ENCODE measurements around the gene ABHD16A. TPM values are rescaled to one million over a fixed set of nuclear protein-coding genes. Genes with fewer than 3 reads are reported as not detected.

ABHD16A gene
- 33.7 TPM for total RNA-seq (ENCODE audit: insufficient read depth, low replicate concordance)

- DNase-seq (ENCODE audit: low spot score), result peak; percentile 99
These were observed at the start of gene ABHD16A for GRCh38 chr6:31702819-31703716. TSS of gene ABHD16A (minus strand) at chr6:31703324. CDS start at chr6:31703281, 43 bp downstream.

DNA sequence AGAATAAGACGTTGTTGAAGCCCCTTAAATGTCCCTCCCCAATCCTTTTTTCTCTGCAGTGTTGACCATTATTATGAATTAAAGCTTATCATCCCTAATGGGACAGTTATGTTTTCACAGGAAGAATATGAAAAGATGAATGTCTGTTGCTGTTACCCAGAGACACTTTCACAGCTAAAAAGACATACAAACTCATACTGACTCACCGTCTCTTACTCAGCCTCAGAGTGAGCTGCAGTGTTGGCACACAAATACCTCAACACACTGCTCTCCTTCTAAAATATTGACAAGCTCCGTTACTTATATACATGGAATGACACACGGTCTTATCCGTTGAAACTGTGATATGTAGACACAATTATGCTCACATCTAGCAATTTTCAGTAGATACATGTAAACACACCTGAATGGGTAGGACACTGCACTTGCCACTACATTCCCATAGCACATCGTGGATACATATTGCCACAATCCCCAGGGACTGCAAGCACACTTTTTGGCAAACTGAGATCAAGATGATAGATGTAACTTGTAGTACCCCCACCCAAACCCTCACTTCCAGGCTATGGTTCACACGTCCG, 49.7 kb upstream of the ABHD16A start:
- DNase-seq (ENCODE audit: low spot score), result no peak

- DNase-seq (ENCODE audit: low spot score), result no peak
These were observed 47.4 kb upstream of the ABHD16A start for GRCh38 chr6:31750411-31751022.

DNA sequence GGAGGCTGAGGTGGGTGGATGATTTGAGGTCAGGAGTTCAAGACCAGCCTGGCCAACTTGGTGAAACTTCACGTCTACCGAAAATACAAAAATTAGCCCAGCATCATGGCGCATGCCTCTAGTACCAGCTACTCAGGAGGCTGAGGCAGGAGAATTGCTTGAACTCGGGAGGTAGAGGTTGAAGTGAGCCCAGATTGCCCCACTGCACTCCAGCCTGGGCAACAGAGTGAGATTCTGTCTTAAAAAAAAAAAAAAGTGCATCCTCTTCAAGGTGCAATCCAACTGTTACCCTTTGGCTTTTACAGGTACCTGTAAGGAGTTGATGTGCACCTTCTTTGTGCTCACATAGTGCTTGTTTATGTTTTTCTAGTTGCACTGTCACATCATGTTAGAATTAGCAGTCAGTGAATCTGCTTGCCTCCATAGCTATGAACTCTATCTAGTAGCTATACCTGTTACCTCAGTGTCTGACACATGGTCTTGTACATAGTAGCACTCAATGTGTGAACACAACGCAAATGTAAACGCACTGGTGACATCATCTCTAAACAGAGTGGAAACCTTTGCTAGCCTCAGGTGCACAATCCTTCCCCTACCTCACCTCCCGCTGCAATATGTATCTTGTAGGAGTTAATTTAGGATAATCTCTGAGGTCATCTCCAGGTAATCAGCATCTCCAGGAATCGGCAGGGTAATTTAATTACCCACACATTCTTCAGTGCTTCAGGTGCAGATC, 46.3 kb upstream of the ABHD16A start:
- DNase-seq (ENCODE audit: low spot score), result no peak

GRCh38 chr6:31744422-31744821, 41.3 kb upstream of the ABHD16A start:
- no peak for DNase-seq (ENCODE audit: low spot score)

DNA sequence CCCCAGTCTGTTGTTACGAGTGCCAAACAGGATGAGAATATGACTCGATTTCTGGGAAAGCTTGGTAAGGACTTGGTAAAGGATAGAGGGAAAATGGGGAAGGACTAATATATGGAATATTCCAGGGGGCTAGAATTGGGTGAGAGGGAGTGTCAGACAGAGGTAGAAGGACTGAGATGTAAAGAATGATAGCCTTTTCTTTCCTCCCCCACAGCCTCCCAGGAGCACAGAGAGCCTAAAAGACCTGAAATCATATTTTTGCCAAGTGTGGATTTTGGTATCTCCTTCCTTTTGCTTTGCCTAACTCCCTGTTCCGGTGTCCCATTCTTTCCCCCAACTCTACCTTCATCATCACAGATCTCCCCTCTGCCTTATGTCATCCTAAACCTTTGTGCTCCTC, 39.8 kb upstream of the ABHD16A start:
- DNase-seq (ENCODE audit: low spot score), result no peak

- no peak for DNase-seq (ENCODE audit: low spot score)
These were observed 38.7 kb upstream of the ABHD16A start for GRCh38 chr6:31741815-31742214.

- DNase-seq (ENCODE audit: low spot score), result no peak
These were observed 37.5 kb upstream of the ABHD16A start for GRCh38 chr6:31740397-31741223.

DNA sequence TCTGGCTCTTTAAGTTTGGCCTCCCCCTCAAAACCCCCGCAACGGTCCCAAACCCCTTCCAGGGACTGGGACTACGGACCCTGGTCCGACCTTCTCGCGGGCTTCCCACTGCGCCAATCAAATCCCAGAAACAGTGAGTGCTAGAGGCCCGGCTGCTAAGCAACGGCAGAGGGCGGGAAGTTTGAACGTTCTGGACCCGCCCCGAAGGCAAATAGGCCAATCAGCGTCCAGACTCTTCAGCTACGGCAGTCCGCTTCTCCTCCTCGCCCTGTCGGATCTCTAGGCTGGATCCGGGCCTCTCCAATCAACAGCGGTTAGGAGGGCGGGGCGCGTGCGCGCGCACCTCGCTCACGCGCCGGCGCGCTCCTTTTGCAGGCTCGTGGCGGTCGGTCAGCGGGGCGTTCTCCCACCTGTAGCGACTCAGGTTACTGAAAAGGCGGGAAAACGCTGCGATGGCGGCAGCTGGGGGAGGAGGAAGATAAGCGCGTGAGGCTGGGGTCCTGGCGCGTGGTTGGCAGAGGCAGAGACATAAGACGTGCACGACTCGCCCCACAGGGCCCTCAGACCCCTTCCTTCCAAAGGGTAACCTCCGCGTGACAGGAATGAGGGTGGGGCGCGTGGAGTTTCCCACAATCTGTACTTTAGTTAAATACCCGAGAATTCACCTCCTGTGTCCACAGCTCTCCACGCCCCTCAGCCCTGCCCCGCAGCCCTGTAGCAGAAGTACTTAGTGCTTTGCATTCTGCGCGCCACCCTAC, 36.7 kb upstream of the ABHD16A start, which contains the start of gene MSH5:
Gene MSH5, plus strand, starts transcription at position 367 of the 758 bp plus-strand sequence. CDS start 462 bp downstream, outside the sequence.
- DNase-seq (ENCODE audit: low spot score), result peak; percentile 100

DNA sequence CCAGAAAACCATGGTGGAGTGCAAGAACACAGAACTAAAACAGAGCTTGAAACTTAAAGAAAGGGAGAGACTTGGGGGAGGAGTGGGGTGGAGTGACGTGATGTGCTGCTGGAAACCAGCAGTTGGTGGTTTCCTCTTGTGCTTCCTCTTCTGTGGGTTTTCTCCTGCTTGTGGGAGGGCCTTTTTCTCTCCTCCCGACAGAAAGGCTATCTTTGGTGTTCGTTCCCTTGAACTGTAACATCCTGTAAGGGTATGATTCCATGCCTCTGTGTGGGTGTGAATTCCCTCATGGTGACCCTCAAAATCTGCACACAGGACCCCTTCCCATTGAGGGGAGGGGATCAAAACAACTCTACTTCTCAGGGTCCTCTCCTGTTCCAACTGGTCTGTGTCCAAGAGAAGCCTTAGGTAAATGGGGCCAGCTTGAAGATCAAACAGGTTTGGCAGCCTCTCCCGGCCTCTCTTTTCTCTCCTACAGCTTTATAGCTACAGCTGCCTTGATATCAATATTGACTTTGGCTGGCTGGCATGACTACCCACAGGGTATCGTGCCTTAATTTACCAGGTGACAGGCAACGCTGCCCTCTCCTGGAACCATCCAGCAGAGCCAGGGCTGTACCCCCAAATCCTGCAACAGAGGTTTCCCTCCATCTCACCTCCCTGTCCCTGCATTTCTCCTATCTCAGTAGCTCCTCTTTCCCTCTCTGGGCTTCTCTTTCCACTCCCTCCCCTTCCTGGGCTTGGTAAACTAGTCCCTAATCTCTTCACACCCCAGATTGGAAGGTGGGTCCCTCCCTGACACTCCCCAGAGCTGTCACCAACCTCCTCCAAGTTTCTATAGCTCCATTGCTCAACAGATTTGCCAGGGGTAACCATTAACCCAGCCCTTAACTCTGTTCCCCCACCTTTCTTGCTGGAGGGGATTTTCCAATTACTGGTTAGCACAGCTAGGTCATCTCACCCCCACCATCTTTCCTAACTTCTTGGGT, 35.2 kb upstream of the ABHD16A start:
- peak; percentile 93 for DNase-seq (ENCODE audit: low spot score)

DNA sequence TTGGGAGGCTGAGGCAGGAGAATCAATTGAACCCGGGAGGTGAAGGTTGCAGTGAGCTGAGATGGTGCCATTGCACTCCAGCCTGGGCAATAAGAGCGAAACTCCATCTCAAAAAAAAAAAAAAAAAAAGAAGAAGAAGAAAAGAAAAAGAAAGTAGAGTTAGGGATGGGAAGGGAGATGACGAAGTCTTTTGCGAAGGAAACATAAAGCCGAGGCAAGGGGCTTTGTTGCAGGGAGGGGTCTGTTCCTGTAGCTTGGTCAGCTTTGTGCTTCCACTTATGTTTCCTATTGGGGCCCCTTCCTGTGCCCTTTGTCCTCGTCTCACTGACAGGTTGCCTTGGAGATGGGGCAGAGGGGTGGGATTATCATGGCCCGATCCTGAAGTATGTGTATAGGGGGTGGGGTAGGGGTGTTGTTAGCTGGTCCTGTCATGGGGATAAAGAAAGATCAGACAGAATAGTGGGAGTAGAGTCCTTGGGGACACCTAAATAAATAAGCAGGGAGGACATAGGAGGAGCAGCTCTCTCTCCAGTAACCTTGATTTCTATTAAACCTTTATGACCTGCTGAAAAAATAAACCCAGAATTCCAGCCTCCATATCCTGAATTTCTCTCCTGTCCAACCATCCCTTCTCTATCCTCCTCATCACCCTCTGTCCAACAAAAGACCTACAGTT, 34.3 kb upstream of the ABHD16A start:
- peak; percentile 66 for DNase-seq (ENCODE audit: low spot score)

DNA sequence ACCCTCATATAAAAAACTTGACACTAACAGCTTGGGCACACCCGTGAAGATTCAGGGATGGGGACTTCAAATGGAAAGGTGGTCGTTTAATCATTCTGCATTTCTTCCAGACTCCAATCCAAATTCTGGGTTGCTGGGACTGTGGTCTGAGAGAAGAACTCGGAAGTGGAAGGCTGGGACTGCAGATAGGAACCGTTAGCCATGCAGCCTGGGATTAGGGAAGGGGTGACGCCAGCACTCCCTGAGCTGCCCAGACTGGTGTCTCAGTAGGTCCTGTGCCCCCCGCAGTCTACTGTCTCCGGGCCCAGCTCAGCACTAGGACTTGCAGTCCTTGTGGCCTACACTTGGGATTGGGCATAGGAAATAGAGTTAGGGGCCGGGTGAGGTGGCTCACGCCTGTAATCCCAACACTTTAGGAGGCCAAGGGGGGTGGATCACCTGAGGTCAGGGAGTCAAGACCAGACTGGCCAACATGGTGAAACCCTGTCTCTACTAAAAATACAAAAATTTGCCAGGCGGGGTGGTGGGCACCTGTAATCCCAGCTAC, 33.7 kb upstream of the ABHD16A start:
- DNase-seq (ENCODE audit: low spot score), result no peak

DNA sequence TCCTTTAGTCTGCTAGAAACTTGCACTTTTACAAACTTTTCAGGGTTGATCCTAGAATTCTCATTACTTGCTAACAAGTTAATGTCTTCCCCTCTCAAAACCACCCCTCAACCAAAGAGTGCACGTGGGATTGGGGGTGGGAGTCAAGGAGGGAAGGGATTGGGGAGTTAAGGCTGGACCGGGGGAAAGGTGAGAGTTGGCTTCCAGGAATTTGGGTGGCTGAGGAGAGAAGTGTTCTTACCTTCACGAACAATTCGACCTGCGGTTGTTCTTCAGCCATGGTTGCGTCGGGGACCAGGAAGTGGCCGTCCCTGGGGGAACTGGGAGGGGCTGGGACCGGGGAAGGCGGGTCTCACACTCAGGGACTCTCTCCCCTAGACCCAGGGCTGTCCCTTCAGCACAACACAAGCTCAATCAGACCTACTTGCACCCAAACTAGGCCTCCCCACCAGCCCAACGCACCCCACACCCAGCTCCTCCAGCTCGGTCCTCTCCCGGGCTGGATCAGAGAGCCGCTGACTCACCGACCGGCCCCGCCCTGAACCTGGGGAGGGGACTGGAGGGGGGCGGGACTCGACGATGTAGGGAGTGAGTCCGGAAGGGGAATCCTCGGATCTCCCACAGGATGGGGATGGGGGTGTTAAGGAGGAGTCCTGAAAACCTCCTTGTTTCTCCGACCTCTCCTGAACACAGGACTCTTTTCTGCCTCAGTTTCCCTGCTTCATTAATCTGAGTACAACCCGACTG, 33.1 kb upstream of the ABHD16A start, which contains the start of gene CLIC1:
Gene CLIC1, minus strand, starts transcription at position 510 of the 747 bp plus-strand sequence. Its CDS starts 230 bp downstream, at position 280.
- DNase-seq (ENCODE audit: low spot score), result peak; percentile 96

- peak; percentile 80 for DNase-seq (ENCODE audit: low spot score)
These were observed 31.8 kb upstream of the ABHD16A start for GRCh38 chr6:31734821-31735406.

- DNase-seq (ENCODE audit: low spot score), result no peak
These were observed 31.2 kb upstream of the ABHD16A start for GRCh38 chr6:31734247-31734820.

- no peak for DNase-seq (ENCODE audit: low spot score)
These were observed 30.6 kb upstream of the ABHD16A start for GRCh38 chr6:31733734-31734133.

All from umbilical cord (tissue), 2 donors.